Hepatocyte (in vitro differentiated cells): ENCODE results near the gene GRAP2. TPM values are rescaled to one million over a fixed set of nuclear protein-coding genes. Genes with fewer than 3 reads are reported as not detected.
A peak's percentile ranks its signal among the peaks of the same experiment; 100 is the strongest.

ENCODE experiments used
- DNase-seq: peaks from one replicate; pipeline ENCODE4 v3.0.0-alpha.2; 2016; ENCODE audit warnings: low spot score
- H2AFZ ChIP-seq: fragments of 200-600 bp; sonication (generic); 2 replicates; pipeline ENCODE4 v1.6.0; 2016; ENCODE audit warnings: antibody characterized with exemption, mild to moderate bottlenecking
- H3K27ac ChIP-seq: fragments of 200-600 bp; sonication (generic); 2 replicates; pipeline ENCODE4 v1.5.1; 2016; ENCODE audit warnings: mild to moderate bottlenecking
- H3K27me3 ChIP-seq: fragments of 200-600 bp; sonication (generic); 2 replicates; pipeline ENCODE4 v1.6.1; 2016
- H3K36me3 ChIP-seq: fragments of 200-600 bp; sonication (generic); replicated peaks from 2 replicates; pipeline ENCODE4 v1.5.1; 2016; ENCODE audit warnings: low read depth; ENCODE audit not compliant: insufficient read depth
- H3K4me1 ChIP-seq: fragments of 200-600 bp; sonication (generic); 2 replicates; pipeline ENCODE4 v1.5.1; 2016; ENCODE audit warnings: mild to moderate bottlenecking, moderate library complexity; ENCODE audit not compliant: insufficient read depth
- H3K4me2 ChIP-seq: fragments of 200-600 bp; sonication (generic); 2 replicates; pipeline ENCODE4 v1.6.0; 2016
- H3K4me3 ChIP-seq: fragments of 200-600 bp; sonication (generic); 2 replicates; pipeline ENCODE4 v1.5.1; 2016; ENCODE audit warnings: mild to moderate bottlenecking
- H3K79me2 ChIP-seq: fragments of 200-600 bp; sonication (generic); 2 replicates; pipeline ENCODE4 v1.6.0; 2017; ENCODE audit warnings: mild to moderate bottlenecking
- H3K9me2 ChIP-seq: fragments of 200-600 bp; sonication (generic); replicated peaks from 2 replicates; pipeline ENCODE4 v1.6.0; 2017; ENCODE audit warnings: mild to moderate bottlenecking; ENCODE audit not compliant: insufficient read depth
- H3K9me3 ChIP-seq: fragments of 200-600 bp; sonication (generic); 2 replicates; pipeline ENCODE4 v1.5.1; 2016; ENCODE audit warnings: low read depth, mild to moderate bottlenecking
- H4K20me1 ChIP-seq: fragments of 200-600 bp; sonication (generic); 2 replicates; pipeline ENCODE4 v1.6.0; 2016; ENCODE audit warnings: mild to moderate bottlenecking; ENCODE audit not compliant: insufficient read depth, poor library complexity, severe bottlenecking
- EZH2 ChIP-seq: fragments of 200-600 bp; sonication (generic); IDR thresholded peaks from 2 replicates; pipeline ENCODE4 v1.6.1; 2016; ENCODE audit warnings: antibody characterized with exemption, mild to moderate bottlenecking, borderline replicate concordance
- EZH2phosphoT487 ChIP-seq: fragments of 200-600 bp; sonication (generic); IDR thresholded peaks from one replicate; pipeline ENCODE4 v1.6.1; 2018; ENCODE audit warnings: antibody characterized with exemption, mild to moderate bottlenecking, low read depth, moderate library complexity; ENCODE audit not compliant: unreplicated experiment, severe bottlenecking
- WGBS: methylation state at CpG from one replicate; pipeline ENCODE4 v1.1.6; 2016; ENCODE audit warnings: low lambda C conversion rate; ENCODE audit errors: missing lambda C conversion rate; 5-methylcytosine and 5-hydroxymethylcytosine counted together
- polyA plus RNA-seq: library from polyadenylated mRNA; unstranded; fragments of >200 nt; fragmentation: Nextera tagmentation; extraction: Ambion mirVana; gene quantifications from 2 replicates; pipeline ENCODE4 v1.2.1, GENCODE V29; 2016
- total RNA-seq: library from RNA; depleted of rRNA; stranded (reverse); fragments of >200 nt; gene quantifications from 2 replicates; pipeline ENCODE4 v1.2.3, GENCODE V29; 2014
- TF ChIP-seq, protein P1 (sequence below): fragments of 200-600 bp; sonication (generic); IDR thresholded peaks from 2 replicates; pipeline ENCODE4 v1.5.1; 2016; ENCODE audit warnings: antibody characterized with exemption, mild to moderate bottlenecking; ENCODE audit not compliant: poor library complexity

The GRAP2 gene
- total and polyA plus RNA-seq, 2 experiments from 2014 or later, result 0.51 TPM; not detected in 1

GRCh38 chr22:39985383-39986035 is 84.6 kb downstream of the GRAP2 start:
- 82% methylated on average over 7 of the region's 7 CpGs for WGBS
- no peak for DNase-seq
- H3K9me2 ChIP-seq, result no peaks in the 10 kb centered on the region
- no peaks in the 10 kb centered on the region for H3K4me1 ChIP-seq
- H3K79me2 ChIP-seq, result no peaks in the 10 kb centered on the region
- H4K20me1 ChIP-seq, result no peaks in the 10 kb centered on the region
- no peaks in the 10 kb centered on the region for H3K36me3 ChIP-seq
- H3K27me3 ChIP-seq, result no peaks in the 10 kb centered on the region
- H2AFZ ChIP-seq, result no peak overlapping the region
- no peak overlapping the region for H3K4me3 ChIP-seq
- H3K4me2 ChIP-seq, result no peak overlapping the region
- H3K27ac ChIP-seq, result peak overlapping the region; percentile 70
- TF ChIP-seq EZH2phosphoT487 (no peak), EZH2 (no peak)
- TF ChIP-seq, protein P1, sequence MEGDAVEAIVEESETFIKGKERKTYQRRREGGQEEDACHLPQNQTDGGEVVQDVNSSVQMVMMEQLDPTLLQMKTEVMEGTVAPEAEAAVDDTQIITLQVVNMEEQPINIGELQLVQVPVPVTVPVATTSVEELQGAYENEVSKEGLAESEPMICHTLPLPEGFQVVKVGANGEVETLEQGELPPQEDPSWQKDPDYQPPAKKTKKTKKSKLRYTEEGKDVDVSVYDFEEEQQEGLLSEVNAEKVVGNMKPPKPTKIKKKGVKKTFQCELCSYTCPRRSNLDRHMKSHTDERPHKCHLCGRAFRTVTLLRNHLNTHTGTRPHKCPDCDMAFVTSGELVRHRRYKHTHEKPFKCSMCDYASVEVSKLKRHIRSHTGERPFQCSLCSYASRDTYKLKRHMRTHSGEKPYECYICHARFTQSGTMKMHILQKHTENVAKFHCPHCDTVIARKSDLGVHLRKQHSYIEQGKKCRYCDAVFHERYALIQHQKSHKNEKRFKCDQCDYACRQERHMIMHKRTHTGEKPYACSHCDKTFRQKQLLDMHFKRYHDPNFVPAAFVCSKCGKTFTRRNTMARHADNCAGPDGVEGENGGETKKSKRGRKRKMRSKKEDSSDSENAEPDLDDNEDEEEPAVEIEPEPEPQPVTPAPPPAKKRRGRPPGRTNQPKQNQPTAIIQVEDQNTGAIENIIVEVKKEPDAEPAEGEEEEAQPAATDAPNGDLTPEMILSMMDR, result no peak
- H3K9me3 ChIP-seq, result no peaks in the 10 kb centered on the region

- Histone ChIP-seq H3K9me2 (no peaks in the 10 kb centered on the region), H3K4me1 (no peaks in the 10 kb centered on the region), H4K20me1 (no peaks in the 10 kb centered on the region), H3K27me3 (peaks cover 6% of the 10 kb centered on the region), H2AFZ (no peak overlapping the region), H3K36me3 (no peaks in the 10 kb centered on the region), H3K4me2 (no peak overlapping the region), H3K79me2 (no peaks in the 10 kb centered on the region), H3K9me3 (no peaks in the 10 kb centered on the region), H3K4me3 (no peak overlapping the region), H3K27ac (no peak overlapping the region)
- 71% methylated on average over 10 of the region's 10 CpGs for WGBS
- TF ChIP-seq, protein P1, result no peak
- TF ChIP-seq EZH2phosphoT487 (no peak), EZH2 (no peak)
- no peak for DNase-seq
Measured at GRCh38 chr22:39988386-39989114, 87.7 kb downstream of the GRAP2 start.

- no peaks in the 10 kb centered on the region for H3K9me2 ChIP-seq
- H3K4me2 ChIP-seq, result no peak overlapping the region
- TF ChIP-seq EZH2phosphoT487 (no peak), EZH2 (no peak)
- TF ChIP-seq, protein P1, result no peak
- H3K36me3 ChIP-seq, result no peaks in the 10 kb centered on the region
- no peak overlapping the region for H2AFZ ChIP-seq
- DNase-seq, result no peak
- peaks cover 9% of the 10 kb centered on the region for H3K27me3 ChIP-seq
- H3K79me2 ChIP-seq, result no peaks in the 10 kb centered on the region
- peak overlapping the region; percentile 66 for H3K27ac ChIP-seq
- peaks cover 4% of the 10 kb centered on the region for H3K4me1 ChIP-seq
- H4K20me1 ChIP-seq, result no peaks in the 10 kb centered on the region
- WGBS, result 84% methylated on average over 7 of the region's 7 CpGs
- H3K9me3 ChIP-seq, result no peaks in the 10 kb centered on the region
- no peak overlapping the region for H3K4me3 ChIP-seq
Measured at GRCh38 chr22:39989633-39990032, 88.7 kb downstream of the GRAP2 start.
